ENCODE results near the gene CCNYL1. TPM values are rescaled to one million over a fixed set of nuclear protein-coding genes. Genes with fewer than 3 reads are reported as not detected.
"Not testable (repeated sequence)": the region's sequence is repeated elsewhere in the genome, so short reads cannot be mapped to it uniquely, and the experiment has no call there.

The CCNYL1 gene
- total RNA-seq, 1 donor from 2014 or later = 25.6 TPM

DNA sequence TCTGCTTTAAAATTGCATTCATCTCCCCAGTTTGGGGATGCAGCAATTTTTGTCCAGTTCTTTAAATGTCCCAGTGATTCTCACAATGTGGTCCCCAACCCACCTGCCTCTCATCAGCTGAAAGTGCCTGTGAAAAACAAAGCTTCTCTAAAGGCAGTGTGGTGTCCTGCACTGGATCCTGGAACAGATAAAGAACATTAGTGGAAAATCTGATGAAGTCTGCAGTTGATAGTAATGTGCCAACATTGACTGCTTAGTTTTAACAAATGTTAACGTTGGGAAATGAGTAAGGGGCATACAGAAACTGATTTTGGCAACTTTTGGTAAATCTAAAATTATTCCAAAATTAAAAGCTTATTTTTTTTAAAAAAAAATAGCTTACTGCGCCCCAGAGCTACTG lies 49.0 kb downstream of the CCNYL1 start:
- TF ChIP-seq, protein P1, sequence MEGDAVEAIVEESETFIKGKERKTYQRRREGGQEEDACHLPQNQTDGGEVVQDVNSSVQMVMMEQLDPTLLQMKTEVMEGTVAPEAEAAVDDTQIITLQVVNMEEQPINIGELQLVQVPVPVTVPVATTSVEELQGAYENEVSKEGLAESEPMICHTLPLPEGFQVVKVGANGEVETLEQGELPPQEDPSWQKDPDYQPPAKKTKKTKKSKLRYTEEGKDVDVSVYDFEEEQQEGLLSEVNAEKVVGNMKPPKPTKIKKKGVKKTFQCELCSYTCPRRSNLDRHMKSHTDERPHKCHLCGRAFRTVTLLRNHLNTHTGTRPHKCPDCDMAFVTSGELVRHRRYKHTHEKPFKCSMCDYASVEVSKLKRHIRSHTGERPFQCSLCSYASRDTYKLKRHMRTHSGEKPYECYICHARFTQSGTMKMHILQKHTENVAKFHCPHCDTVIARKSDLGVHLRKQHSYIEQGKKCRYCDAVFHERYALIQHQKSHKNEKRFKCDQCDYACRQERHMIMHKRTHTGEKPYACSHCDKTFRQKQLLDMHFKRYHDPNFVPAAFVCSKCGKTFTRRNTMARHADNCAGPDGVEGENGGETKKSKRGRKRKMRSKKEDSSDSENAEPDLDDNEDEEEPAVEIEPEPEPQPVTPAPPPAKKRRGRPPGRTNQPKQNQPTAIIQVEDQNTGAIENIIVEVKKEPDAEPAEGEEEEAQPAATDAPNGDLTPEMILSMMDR (IDR thresholded peaks at IDR 0.05) = no peak
- ATAC-seq = no peak

DNA sequence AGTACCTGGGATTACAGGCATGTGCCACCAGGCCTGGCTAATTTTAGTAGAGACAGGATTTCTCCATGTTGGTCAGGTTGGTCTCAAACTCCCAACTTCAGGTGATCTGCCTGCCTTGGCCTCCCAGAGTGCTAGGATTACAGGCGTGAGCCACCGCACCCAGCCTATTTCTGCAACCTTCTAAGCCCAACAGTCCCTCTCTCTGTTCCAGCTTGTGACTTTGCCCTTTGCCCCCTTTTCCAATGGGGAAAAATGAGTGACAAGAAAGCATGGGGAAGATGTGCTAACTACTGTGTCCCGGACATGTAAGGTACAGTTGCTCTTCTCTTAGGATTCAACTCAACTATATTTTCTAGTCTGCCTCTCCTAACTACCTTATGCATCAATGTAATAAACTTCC lies 50.0 kb downstream of the CCNYL1 start:
- not testable (repeated sequence) for H3K27ac ChIP-seq; H3K4me3 ChIP-seq; H3K27me3 ChIP-seq (ENCODE audit: low read depth); DNase-seq; ATAC-seq; H3K9me3 ChIP-seq
- peaks cover 24% of the 10 kb centered on the region for H3K4me1 ChIP-seq
- intact Hi-C loops (cut with DNase I) = loop anchor here (10.0 kb wide), 1 partner anchor 273 kb away; no protein-coding TSS in a partner anchor
- H3K36me3 ChIP-seq = peaks cover 30% of the 10 kb centered on the region

More for the DNA sequence above, 49.0 kb downstream of the CCNYL1 start:
- no peak overlapping the region for H3K27ac ChIP-seq
- H3K4me3 ChIP-seq = no peak overlapping the region
- no peaks in the 10 kb centered on the region for H3K27me3 ChIP-seq (ENCODE audit: low read depth)
- H3K4me1 ChIP-seq = peaks cover 24% of the 10 kb centered on the region
- DNase-seq = no peak
- no peaks in the 10 kb centered on the region for H3K9me3 ChIP-seq
- intact Hi-C loops (cut with DNase I) = loop anchor here (10.0 kb wide), 1 partner anchor 274 kb away; no protein-coding TSS in a partner anchor
- H3K36me3 ChIP-seq = peaks cover 31% of the 10 kb centered on the region

DNA sequence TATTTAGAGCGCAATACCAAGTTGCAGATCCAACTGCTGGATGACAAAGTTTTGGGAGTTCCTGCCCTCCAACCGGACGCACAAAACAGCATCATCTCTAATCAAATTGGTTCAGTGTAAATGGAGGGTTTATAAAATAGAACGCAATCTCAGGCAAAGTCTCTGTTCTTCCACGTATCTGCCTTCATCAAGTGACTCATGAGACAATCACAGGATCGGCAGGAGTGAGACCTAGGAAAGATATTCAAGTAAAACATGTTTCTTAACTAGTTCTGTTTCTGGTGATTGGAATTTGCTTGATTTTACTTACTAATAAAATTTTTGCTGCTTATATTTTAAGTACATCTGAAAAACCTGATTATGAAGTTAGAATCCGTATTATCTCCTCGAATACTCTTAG lies 50.7 kb downstream of the CCNYL1 start:
- H3K36me3 ChIP-seq = peaks cover 37% of the 10 kb centered on the region
- no peak for ATAC-seq
- H3K27ac ChIP-seq = no peak overlapping the region
- H3K4me3 ChIP-seq = no peak overlapping the region
- H3K4me1 ChIP-seq = peaks cover 27% of the 10 kb centered on the region
- H3K27me3 ChIP-seq (ENCODE audit: low read depth) = no peaks in the 10 kb centered on the region
- H3K9me3 ChIP-seq = no peaks in the 10 kb centered on the region
- intact Hi-C loops (cut with DNase I) = loop anchor here (10.0 kb wide), 1 partner anchor 273 kb away; no protein-coding TSS in a partner anchor
- TF ChIP-seq, protein P1 (IDR thresholded peaks at IDR 0.05) = no peak
- no peak for DNase-seq

DNA sequence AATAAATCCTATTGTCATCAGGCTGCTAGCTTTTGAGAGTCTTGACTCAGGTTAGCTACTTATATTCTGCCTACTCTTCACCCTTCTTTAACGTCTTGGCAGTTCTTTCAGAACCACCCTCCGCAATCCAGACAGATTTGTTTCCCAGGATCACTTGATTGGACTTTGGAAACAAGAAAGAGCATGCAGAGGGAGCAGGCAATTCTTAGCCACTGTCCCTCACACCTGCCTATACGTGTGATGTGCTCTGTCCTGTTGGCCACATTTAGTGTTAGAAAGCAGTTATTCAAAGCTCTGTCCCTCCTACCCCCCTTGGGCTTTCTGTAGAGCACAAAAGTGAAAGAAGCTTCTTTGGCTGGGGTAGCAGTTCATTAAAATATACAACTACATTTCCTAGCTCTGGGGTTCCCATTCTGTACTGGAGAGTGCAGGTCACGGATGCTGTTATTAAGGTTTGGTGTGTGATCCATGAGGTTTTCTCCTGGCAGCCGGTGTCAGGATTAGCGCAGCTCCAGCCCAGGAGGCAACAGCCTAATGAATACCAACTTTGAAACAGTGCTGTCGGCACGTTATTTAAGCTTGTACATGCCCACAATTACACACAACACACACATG lies 52.0 kb downstream of the CCNYL1 start:
- Histone ChIP-seq H3K4me3 (no peak overlapping the region), H3K4me1 (peaks cover 39% of the 10 kb centered on the region), H3K9me3 (no peaks in the 10 kb centered on the region), H3K36me3 (peaks cover 42% of the 10 kb centered on the region), H3K27me3 (ENCODE audit: low read depth) (no peaks in the 10 kb centered on the region), H3K27ac (no peak overlapping the region)
- DNase-seq (no peak), ATAC-seq (no peak)
- intact Hi-C loops (cut with DNase I) = loop anchor here (10.0 kb wide), 1 partner anchor 271 kb away; no protein-coding TSS in a partner anchor
- TF ChIP-seq, protein P1 (IDR thresholded peaks at IDR 0.05) = no peak

DNA sequence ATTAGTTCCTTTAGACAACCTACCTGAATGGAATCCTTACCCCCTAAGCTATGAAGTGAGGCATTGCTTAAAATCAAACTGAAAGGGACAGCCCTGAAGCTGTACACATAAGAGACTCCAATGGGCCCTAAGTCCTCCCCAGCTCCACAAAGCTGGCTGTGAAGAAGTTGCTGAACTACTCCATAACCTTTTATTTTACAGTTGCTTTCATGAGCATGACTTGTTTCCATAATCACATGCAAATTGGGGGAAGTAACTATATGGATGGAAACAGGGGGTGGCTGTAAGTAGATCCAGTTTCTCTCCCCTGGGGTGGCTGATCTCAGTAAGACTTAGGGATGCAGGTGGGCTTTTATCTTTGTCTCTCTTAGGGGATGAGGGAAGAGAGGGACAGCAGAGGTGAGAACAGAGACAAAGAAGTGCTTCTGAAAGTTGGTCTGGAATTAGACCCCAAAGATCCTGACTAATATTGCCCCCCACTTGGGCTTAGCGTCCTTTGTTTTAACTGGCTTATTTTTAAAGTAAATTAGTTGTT lies 52.7 kb downstream of the CCNYL1 start:
- Histone ChIP-seq H3K9me3 (no peaks in the 10 kb centered on the region), H3K36me3 (peaks cover 42% of the 10 kb centered on the region), H3K27me3 (ENCODE audit: low read depth) (no peaks in the 10 kb centered on the region), H3K4me1 (peaks cover 42% of the 10 kb centered on the region), H3K4me3 (no peak overlapping the region), H3K27ac (no peak overlapping the region)
- intact Hi-C loops (cut with DNase I) = loop anchor here (10.0 kb wide), 1 partner anchor 271 kb away; no protein-coding TSS in a partner anchor
- DNase-seq (no peak), ATAC-seq (no peak)
- TF ChIP-seq, protein P1 (IDR thresholded peaks at IDR 0.05) = no peak

DNA sequence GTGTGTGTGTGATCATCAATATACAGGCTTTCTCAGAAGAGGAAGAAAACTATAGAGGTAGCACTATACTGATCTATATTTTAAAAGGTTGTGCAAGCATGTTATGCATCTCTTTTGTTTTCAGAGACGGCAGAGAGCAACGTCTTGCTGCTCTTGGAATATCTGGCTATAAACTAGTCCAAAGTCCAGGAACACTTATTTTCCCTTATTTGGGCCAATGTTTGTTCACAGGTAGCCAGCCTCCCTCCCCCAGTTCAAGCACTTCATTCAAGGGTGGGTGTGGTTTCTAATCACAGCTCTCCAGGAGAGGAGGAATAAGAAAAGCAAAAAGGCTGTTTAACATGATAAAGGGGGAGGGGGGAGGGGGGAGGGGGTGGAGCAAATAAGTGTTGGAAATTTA lies 54.1 kb downstream of the CCNYL1 start:
- Histone ChIP-seq H3K4me3 (peak overlapping the region; percentile 17), H3K9me3 (no peaks in the 10 kb centered on the region), H3K27ac (no peak overlapping the region), H3K36me3 (peaks cover 42% of the 10 kb centered on the region), H3K4me1 (peaks cover 45% of the 10 kb centered on the region), H3K27me3 (ENCODE audit: low read depth) (no peaks in the 10 kb centered on the region)
- ATAC-seq (peak in 1 of 2 donors; percentile 10), DNase-seq (peak; percentile 56)
- intact Hi-C loops (cut with DNase I) = loop anchor here (10.0 kb wide), 1 partner anchor 269 kb away; no protein-coding TSS in a partner anchor
- TF ChIP-seq, protein P1 (IDR thresholded peaks at IDR 0.05) = no peak
